Dermis microvascular lymphatic vessel endothelial cell (primary cell): ENCODE measurements around the gene CABP4. TPM values are rescaled to one million over a fixed set of nuclear protein-coding genes. Genes with fewer than 3 reads are reported as not detected.

Experiments used
- DNase-seq, 2 donors: peaks; one replicate each; pipeline versions ENCODE4 v3.0.0 to v3.0.0-alpha.2; 2010; ENCODE audit warnings: low read depth in 2 of 2
- total RNA-seq: library from RNA; depleted of rRNA; stranded (reverse); fragments of >200 nt; gene quantifications from 2 replicates; pipeline ENCODE4 v1.2.1, GENCODE V29; 2014

The CABP4 gene
- total RNA-seq, 1 donor from 2014 or later: 1.5 TPM

DNA sequence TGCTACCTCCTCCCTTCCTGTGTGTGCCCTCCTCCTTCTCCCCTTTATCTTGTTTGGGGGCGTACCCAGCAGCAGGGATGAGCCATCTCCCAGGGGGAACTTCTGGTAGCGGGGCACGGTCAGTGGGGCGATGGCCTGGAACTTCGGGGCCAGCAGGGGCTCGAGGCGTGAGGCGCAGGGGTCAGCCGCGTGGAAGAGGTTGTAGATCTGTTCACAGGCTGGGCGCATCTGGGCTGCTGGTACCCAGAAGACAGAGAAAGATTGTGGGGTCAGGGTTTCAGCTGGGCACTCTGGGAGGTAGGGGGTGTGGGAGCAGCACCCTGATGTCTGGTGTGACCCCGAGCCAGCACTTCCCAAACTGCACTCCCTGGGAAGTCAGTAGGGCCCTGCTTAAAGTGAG is 41.0 kb downstream of the CABP4 start:
- DNase-seq: no peak

DNA sequence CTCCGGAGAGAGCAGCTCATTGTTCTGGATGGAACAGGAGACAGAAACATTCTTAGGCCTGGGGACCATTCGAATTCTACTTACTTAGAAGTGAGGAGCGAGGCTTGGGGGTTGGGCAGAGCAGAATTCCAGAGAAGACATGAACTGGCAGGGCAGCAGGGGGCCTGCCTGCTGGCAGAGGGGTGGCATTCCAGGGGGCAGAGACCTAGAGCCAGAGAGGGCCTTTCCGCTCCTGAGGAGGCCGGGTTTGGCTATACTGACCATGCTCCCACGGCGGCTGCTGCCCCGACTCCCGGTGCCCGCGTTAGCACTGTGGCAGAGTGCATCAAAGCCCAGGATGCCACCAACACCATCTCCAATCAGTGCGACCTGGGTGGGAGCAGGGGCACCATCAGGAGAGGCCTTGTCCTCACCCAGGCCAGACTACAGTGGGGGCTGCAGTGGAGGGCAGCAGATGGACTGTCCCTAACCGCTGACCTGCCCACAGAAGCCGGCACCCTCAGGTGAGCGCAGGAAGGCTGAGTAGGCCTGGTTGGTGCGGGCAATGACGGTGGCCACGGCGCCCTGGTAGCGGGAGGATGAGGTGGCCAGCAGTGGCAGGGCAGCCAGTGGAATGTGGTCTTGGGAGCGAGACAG is 42.6 kb downstream of the CABP4 start:
- no peak for DNase-seq

GRCh38 chr11:67498544-67498972 is 43.4 kb downstream of the CABP4 start:
- no peak for DNase-seq

GRCh38 chr11:67499808-67500483 is 44.8 kb downstream of the CABP4 start:
- no peak for DNase-seq

DNA sequence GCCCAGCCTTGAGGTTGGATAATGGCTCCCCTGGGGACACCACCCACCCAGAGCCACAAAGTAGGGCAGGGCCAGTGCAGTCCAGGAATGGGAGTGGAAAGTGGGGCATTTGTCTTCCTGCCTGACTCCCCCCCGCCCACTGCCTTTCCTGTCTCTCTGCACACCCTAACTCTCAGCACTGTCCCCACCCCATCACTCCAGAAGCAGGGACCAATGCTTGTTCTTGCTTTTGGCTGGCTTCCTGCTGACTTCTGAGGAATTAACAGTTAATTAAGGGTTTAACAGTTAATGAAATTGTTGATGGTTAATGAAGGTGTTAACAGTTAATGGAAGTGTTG is 45.3 kb downstream of the CABP4 start:
- DNase-seq: no peak

GRCh38 chr11:67500831-67501715 is 45.9 kb downstream of the CABP4 start:
- DNase-seq: no peak

DNA sequence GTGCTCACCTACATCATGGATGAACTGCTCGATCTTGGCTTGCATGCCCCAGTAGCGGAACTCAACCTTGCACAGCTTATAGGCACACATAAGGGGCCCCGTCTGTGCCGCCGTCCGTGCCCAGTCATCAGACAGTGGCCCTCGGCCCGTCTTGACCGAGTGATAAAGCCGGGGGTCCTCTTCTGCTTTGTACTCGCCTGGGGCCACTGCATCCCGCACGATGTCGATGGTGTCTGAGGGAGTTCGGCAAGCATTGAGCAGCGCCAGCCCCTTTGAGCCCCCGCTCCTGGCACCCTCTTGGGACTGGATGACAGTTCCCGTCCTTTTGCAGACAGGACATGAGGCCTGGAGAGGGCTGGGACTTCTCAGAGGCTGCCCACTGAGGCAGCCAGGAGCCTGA is 46.7 kb downstream of the CABP4 start:
- no peak for DNase-seq

DNA sequence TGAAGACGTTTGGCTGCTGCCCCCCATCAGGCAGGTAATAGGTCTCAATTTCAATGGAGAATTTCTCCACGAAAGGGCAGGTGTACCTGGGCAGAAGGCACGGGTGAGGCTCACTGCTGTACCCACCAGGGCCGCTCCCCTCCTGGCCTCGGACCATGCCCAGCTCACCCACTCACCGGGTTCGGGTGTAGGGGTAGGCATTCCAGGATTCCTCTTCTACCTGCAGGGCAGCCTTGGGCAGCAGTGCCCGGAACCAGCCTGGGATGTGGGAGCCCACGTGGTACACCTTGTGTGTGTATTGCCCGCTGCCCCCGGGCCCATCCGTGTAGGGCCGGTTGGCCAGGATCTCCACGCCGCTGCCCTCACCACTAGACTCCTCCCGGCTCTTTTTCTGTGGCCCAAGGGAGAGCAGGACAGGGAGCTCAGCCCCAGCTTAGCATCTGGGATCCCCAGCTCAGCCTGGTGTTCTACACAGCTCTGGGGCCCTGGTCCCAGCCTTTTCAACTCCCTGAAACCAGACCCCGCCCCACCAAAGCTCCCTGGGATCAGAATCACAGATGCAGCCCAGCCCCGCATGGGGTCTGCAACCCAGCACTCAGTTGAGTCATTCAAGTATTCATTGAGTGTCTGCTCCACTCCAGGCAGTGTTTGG is 47.3 kb downstream of the CABP4 start:
- DNase-seq: no peak

DNA sequence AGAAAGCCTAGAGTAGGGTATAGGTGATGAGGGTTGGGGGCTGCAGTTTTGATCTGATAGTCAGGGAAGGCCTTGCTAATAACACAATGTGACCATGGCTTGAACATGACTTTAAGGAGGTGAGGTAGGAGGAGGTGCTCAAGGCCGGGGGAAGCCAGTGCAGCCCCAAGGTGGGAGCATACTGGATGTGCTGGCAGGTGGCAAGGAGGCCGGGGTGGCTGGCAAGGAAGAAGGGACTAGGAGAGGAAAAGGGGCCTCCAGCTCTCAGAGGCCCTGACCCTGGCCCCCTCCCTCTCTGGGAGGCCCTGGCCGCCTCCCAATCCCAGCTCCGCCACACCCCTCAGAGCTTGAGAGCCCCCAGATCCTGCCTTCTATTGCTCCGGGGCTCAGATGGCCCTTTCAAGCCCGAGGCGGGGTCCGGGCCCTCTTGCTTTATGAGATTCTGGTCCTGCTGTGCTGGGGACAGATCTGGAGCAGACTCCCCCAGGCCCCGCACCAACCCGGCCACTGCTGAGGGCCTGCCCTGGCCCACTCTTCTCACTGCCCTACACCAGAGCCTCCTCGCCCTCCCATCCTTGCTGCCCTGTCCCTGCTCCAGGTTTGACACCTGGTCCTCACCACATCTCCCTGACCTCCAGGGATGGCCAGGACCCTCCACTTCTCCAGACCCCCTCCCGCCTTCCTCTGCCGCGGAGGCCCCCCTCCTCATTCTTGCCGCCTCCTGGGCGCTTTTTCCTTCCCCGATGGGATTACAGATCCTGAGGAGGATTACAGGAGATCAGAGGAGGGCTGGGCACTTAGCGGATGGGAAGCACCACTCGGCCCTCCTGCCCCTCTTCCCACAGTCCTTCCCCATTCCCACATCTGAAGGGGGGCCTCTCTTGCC is 48.2 kb downstream of the CABP4 start:
- DNase-seq: no peak

DNA sequence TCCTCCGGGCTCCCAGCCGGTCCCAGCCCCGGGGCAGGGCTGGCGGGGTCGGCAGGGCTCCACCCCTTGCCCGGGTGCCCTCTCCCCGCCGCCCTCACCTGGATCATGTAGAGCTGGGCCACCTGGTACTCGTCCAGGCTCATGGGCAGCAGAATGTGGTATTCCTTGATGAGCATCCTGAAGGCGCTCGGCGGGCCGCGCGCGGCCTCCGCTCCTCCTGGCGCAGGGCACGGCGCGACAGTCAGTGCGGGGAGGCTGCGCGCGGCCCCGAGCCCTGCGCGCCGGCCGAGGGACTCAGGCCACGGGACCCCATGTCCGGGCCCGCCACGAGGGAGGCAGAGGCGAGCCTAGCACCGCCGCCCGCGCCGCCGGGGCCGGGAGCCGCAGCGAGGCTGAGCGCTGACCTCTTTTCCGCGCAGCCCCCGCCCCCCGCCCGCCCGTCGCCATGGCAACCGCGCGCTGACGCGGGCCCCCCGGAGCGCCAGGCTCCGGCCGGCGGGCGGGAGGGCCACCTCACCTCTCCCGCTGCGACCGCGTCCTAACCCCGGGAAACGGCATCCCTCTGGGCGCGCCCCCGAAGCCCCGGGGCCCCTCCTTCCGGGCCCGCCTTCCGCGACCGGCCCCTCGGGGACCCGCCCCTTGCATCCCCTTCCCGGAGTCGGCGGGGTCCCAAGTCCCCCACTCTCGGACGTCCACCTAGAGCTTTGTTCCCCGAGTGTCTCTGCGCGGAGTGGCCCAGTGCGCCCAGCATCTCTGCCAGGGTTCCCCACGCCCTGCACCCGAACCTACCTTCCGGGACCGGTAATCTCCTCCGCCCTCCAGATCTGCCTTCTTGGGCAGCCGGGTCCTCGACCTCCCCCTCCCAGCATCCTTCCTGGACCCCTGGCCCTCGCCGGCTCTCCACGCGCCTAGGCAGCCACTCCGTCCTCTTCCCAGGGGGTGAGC is 49.1 kb downstream of the CABP4 start:
- DNase-seq: peak in 1 of 2 donors; percentile 34

DNA sequence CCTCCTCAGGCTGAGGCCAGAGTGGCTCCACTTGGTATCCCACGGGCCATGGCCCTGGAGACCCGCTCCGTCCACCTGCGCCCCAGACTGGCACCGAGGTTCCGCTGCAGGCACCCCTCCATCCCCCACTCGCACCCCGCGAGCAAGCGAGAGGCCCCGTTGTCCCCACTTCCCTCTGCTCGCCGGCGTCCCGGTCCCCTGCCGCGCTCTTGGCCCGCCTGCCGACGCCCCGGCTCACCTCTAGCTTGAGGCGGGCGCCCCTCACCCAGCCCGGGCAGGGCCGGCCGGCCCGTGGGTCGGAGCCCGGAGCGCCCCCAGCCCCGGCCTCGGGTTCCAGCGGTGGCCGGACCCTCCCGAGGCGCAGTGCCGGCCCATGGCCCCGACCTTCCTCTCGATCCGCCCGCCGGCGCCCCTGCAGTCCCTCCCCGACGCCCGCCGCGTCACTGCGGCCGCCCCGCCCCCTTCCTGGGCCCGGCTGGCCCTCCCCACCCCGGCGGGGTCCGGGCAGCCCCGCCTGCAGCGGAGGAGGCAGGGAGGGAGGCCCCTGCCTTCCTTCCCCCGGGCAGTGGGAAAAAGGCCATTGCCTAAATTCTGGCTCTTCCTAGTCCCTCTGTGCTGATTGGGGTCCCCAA is 49.9 kb downstream of the CABP4 start, which contains the start of gene PITPNM1:
PITPNM1 (minus strand) TSS at position 414 of the 632 bp plus-strand sequence. CDS start 1,183 bp downstream, outside the sequence.
- peak in 1 of 2 donors; percentile 9 for DNase-seq

DNA sequence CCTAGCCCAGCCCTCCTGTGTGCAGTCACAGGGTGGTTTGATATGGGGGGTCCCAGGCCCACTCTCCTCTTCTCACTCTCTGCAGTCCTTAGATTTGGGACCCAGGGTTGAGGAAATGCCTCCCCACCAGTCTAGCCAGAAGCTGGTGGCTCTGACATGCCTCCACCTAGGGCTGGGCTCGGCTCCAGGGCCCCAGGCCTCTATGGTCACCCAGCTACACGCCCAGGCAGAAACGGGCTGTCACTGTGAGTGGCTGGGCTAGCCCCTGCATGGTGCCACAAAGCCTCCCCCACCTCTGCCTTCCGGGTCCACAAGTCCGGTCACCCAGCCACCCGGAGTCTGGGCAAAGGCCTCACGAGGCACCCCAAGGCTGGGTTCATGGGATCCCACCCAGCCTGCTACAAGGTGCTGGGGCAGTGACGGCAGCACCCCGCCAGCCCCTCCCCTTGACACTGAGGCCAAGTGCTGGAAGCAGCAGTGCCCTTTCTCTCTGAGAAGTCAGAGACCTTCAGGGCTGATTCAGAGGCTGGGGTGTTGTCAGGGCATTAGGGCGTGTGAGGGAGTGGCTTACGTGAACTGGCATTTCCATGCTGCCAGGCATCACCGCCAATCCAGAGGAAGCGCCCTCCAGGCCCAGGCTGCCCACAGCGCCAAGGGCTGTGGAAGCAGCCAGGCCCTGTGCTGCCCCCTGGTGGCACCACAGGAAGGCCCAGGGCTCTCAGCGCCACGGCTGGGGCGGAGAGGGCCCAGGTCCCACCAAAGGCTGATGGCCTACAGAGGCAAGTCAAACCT is 50.6 kb downstream of the CABP4 start:
- DNase-seq: peak; percentile 60 to 89

GRCh38 chr11:67506426-67507051 is 51.4 kb downstream of the CABP4 start:
- no peak for DNase-seq

DNA sequence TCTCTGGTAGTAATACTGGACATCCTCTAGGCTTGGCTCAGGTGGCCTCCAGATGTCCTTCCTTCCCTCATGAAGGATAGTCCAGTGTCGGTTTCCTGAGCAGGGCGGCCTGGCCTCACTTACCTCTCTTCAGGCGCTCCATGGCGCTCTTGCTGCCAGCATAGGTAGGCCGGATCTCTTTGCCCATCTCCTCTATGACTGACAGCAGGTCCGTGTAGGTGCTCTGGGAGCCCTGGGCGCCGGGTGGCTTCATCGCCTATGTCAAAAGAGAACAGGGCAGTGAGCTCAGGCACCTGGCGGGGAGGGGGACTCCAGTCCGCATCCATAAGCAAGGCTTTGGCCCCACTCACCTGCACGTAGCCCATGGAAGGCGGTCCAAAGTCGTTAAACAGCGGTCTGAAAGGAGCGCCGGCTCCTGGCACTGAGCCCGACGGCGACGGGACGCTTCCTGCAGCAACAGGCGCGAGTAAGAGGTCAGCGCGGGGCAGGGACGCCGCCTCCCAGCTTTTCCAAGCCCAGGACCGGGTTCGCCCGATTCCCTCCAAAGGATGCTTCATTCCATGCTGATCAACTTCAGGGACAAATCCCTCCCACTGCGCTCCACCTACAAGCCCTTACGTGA is 52.2 kb downstream of the CABP4 start:
- peak; percentile 55 to 88 for DNase-seq

- peak; percentile 99 to 100 for DNase-seq
Observed at GRCh38 chr11:67507864-67508485, 52.8 kb downstream of the CABP4 start, which contains the start of gene CDK2AP2. TSS of gene CDK2AP2 (minus strand) at chr11:67508162. CDS start at chr11:67508082, 80 bp downstream.

- DNase-seq: peak; percentile 92 to 96
Observed at GRCh38 chr11:67508486-67509121, 53.5 kb downstream of the CABP4 start.
